ENCODE results near the gene CIAPIN1.

DNA sequence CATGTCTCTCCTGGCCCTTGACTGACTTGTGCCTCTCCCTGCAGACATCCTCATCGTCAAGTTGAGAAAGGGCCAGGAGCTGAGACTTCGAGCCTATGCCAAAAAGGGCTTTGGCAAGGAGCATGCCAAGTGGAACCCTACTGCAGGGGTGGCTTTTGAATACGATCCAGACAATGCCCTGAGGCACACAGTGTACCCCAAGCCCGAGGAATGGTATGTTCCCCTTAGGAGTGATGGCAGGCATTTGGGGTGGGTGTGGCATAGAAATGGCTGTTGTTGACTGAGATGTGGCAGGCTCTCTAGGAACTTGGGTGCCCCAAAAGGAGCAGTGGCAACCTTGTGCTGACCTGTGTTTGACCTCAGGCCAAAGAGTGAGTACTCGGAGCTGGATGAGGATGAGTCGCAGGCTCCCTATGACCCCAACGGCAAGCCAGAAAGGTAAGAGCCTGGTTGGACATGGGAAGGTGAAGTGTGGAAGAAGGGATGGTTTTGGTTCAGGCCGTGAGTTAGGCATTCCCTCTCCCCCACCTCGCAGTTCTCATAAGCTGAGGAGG is 22.8 kb upstream of the CIAPIN1 start:
- TF ChIP-seq ZNF274 (IDR thresholded peaks at IDR 0.05; ENCODE audit: low read depth, low read length) (no peak), SUZ12 (IDR thresholded peaks at IDR 0.05; ENCODE audit: extremely low read depth, insufficient read depth, insufficient read length) (no peak), YY1 (IDR thresholded peaks at IDR 0.05; ENCODE audit: insufficient read depth, insufficient read length) (no peak)
